HG02943 (cell line): ENCODE results near the gene PTPRCAP.

Experiments
- ATAC-seq: cut with Tn5 transposase; IDR thresholded peaks from one replicate; pipeline ENCODE4 v1.9.1; 2021; ENCODE audit warnings: mild to moderate bottlenecking, low read depth, moderate library complexity; ENCODE audit not compliant: unreplicated experiment

Gene PTPRCAP

GRCh38 chr11:67442504-67443404, 5.3 kb upstream of the PTPRCAP start:
- ATAC-seq, result no peak

- ATAC-seq, result no peak
Observed at GRCh38 chr11:67441731-67442351, 4.4 kb upstream of the PTPRCAP start.

GRCh38 chr11:67441098-67441563, 3.6 kb upstream of the PTPRCAP start:
- ATAC-seq, result no peak

GRCh38 chr11:67440229-67441097, 3.0 kb upstream of the PTPRCAP start:
- no peak for ATAC-seq

- ATAC-seq, result no peak
Observed at GRCh38 chr11:67439321-67440228, 2.1 kb upstream of the PTPRCAP start.

- no peak for ATAC-seq
Observed at GRCh38 chr11:67438158-67438902, 848 bp upstream of the PTPRCAP start.

GRCh38 chr11:67437809-67438157, 301 bp upstream of the PTPRCAP start:
- ATAC-seq, result no peak

GRCh38 chr11:67436459-67437081, 912 bp downstream of the PTPRCAP start:
- ATAC-seq, result no peak

GRCh38 chr11:67435727-67436458, 1.6 kb downstream of the PTPRCAP start:
- ATAC-seq, result no peak

GRCh38 chr11:67435031-67435726, 2.3 kb downstream of the PTPRCAP start:
- no peak for ATAC-seq

GRCh38 chr11:67434395-67434881, 3.0 kb downstream of the PTPRCAP start:
- ATAC-seq, result no peak

GRCh38 chr11:67433536-67434394, 3.7 kb downstream of the PTPRCAP start:
- ATAC-seq, result no peak

- no peak for ATAC-seq
Observed at GRCh38 chr11:67432655-67433349, 4.7 kb downstream of the PTPRCAP start.

GRCh38 chr11:67431346-67432249, 5.9 kb downstream of the PTPRCAP start:
- ATAC-seq, result no peak

GRCh38 chr11:67429722-67430121, 7.8 kb downstream of the PTPRCAP start:
- ATAC-seq, result no peak
